GM18951 (cell line): ENCODE results near the gene MTX2.
A peak's percentile ranks its signal among the peaks of the same experiment; 100 is the strongest.

Source experiments
- POLR2A ChIP-seq: IDR thresholded peaks from 4 replicates; pipeline ENCODE4 v1.6.1; 2011; ENCODE audit warnings: mild to moderate bottlenecking; ENCODE audit not compliant: insufficient read length, insufficient read depth; ENCODE audit errors: extremely low read depth
- in situ Hi-C: fragments of 300-500 bp; cut with MboI; formaldehyde crosslinking; loops from one replicate; pipeline ENCODE4 v1.12.0; 2022; ENCODE audit warnings: low sequenced_read_pairs, mixed read lengths, inconsistent platforms; ENCODE audit not compliant: unreplicated experiment

The MTX2 gene

GRCh38 chr2:176269319-176270099 lies at the start of gene MTX2:
MTX2 (plus strand) TSS chr2:176269442; CDS start chr2:176269630, 188 bp downstream.
- peak; percentile 93 for TF ChIP-seq POLR2A
- in situ Hi-C loops: no loop called here

GRCh38 chr2:176227874-176228273 lies 41.4 kb upstream of the MTX2 start:
- in situ Hi-C loops: no loop called here
- TF ChIP-seq POLR2A: no peak

GRCh38 chr2:176234156-176234555 lies 35.1 kb upstream of the MTX2 start:
- in situ Hi-C loops: no loop called here
- TF ChIP-seq POLR2A: no peak

- TF ChIP-seq POLR2A: no peak
- in situ Hi-C loops: no loop called here
These were observed 34.3 kb upstream of the MTX2 start for GRCh38 chr2:176234940-176235339.

- no peak for TF ChIP-seq POLR2A
These were observed 31.8 kb upstream of the MTX2 start for GRCh38 chr2:176237456-176237855.

GRCh38 chr2:176239031-176239430 lies 30.2 kb upstream of the MTX2 start:
- no peak for TF ChIP-seq POLR2A
- in situ Hi-C loops: no loop called here

More at GRCh38 chr2:176237456-176237855, 31.8 kb upstream of the MTX2 start:
- in situ Hi-C loops: no loop called here

- in situ Hi-C loops: no loop called here
- no peak for TF ChIP-seq POLR2A
These were observed 28.9 kb upstream of the MTX2 start for GRCh38 chr2:176240301-176240700.

- TF ChIP-seq POLR2A: no peak
- in situ Hi-C loops: no loop called here
These were observed 27.0 kb upstream of the MTX2 start for GRCh38 chr2:176242276-176242675.

GRCh38 chr2:176246331-176246730 lies 22.9 kb upstream of the MTX2 start:
- no peak for TF ChIP-seq POLR2A
- in situ Hi-C loops: no loop called here

GRCh38 chr2:176247859-176248258 lies 21.4 kb upstream of the MTX2 start:
- TF ChIP-seq POLR2A: no peak
- in situ Hi-C loops: no loop called here

- in situ Hi-C loops: no loop called here
- no peak for TF ChIP-seq POLR2A
These were observed 17.3 kb upstream of the MTX2 start for GRCh38 chr2:176251928-176252327.

GRCh38 chr2:176260689-176261088 lies 8.6 kb upstream of the MTX2 start:
- no peak for TF ChIP-seq POLR2A
- in situ Hi-C loops: no loop called here

- in situ Hi-C loops: no loop called here
- no peak for TF ChIP-seq POLR2A
These were observed 8.1 kb upstream of the MTX2 start for GRCh38 chr2:176261136-176261535.

GRCh38 chr2:176268976-176269318 lies 295 bp upstream of the MTX2 start:
- no peak for TF ChIP-seq POLR2A
- in situ Hi-C loops: no loop called here
